Aorta (tissue), 5 donors: ENCODE results near the gene DNAJC22. TPM values are rescaled to one million over a fixed set of nuclear protein-coding genes. Genes with fewer than 3 reads are reported as not detected.
A peak's percentile ranks its signal among the peaks of the same experiment; 100 is the strongest.
"Not testable (repeated sequence)": the region's sequence is repeated elsewhere in the genome, so short reads cannot be mapped to it uniquely, and the experiment has no call there.

Source experiments
- ATAC-seq: fragments of 200-7000 bp; cut with Tn5 transposase; one replicate; pipeline ENCODE4 v1.9.1; 2022; ENCODE audit warnings: moderate library complexity; ENCODE audit not compliant: low FRiP score
- DNase-seq, 2 donors: peaks; one replicate each; pipeline ENCODE4 v3.0.0-alpha.2; 2020
- H3K27ac ChIP-seq, 2 donors: one replicate each; pipeline ENCODE4 v1.5.1; 2013; ENCODE audit warnings: low read length in 2 of 2, mild to moderate bottlenecking in 2 of 2, moderate library complexity in 2 of 2, control low read depth in 1 of 2, inconsistent platforms in 1 of 2, low read depth in 1 of 2
- H3K27me3 ChIP-seq, 2 donors: one replicate each; pipeline ENCODE4 v1.6.1; 2013; ENCODE audit warnings: control low read depth in 1 of 2, low read length in 1 of 2, mild to moderate bottlenecking in 1 of 2, moderate library complexity in 1 of 2; ENCODE audit not compliant: insufficient read depth in 2 of 2, control insufficient read depth in 1 of 2
- H3K36me3 ChIP-seq, 2 donors: one replicate each; pipeline ENCODE4 v1.6.1; 2013; ENCODE audit warnings: control low read depth in 1 of 2, low read length in 1 of 2, mild to moderate bottlenecking in 1 of 2; ENCODE audit not compliant: insufficient read depth in 2 of 2, control insufficient read depth in 1 of 2
- H3K4me1 ChIP-seq, 2 donors: one replicate each; pipeline ENCODE4 v1.6.1; 2013; ENCODE audit warnings: low read length in 2 of 2, control low read depth in 1 of 2, mild to moderate bottlenecking in 1 of 2, moderate library complexity in 1 of 2; ENCODE audit not compliant: insufficient read depth in 2 of 2, control insufficient read depth in 1 of 2
- H3K4me3 ChIP-seq, 2 donors: one replicate each; pipeline ENCODE4 v1.5.1; 2013; ENCODE audit warnings: low read length in 2 of 2, control low read depth in 1 of 2, mild to moderate bottlenecking in 1 of 2
- H3K9me3 ChIP-seq: one replicate; pipeline ENCODE4 v1.6.1; 2013; ENCODE audit warnings: mild to moderate bottlenecking, low read length; ENCODE audit not compliant: control insufficient read depth
- WGBS, 2 donors: extraction: QIAGEN DNeasy Blood & Tissue Kit; methylation state at CpG; one replicate each; pipeline ENCODE4 v1.1.7; 2013; 5-methylcytosine and 5-hydroxymethylcytosine counted together
- intact Hi-C, 2 donors: fragments of 100-400 bp; cut with DNase I; formaldehyde crosslinking; loops; one replicate each; pipeline versions ENCODE4 v1.14.2 to v1.15.0; 2022
- long read RNA-seq, 2 donors: library from polyadenylated mRNA; unstranded; transcript quantifications; one replicate each; pipeline ENCODE4 v2.0.0, GENCODE V29; 2020 to 2021
- polyA plus RNA-seq, 2 donors: library from polyadenylated mRNA; stranded (reverse); fragments of 200-250 nt; gene quantifications; one replicate each; pipeline ENCODE4 v1.2.3, GENCODE V29; 2013
- total RNA-seq, 2 donors: library from RNA; stranded (reverse); fragmentation: NEBNext Ultra II Directional; extraction: Animal tissue kit (Norgen Biotek cat#: 25700); gene quantifications; one replicate each; pipeline ENCODE4 v1.2.1, GENCODE V29; 2021
- donor health status: healthy with polysubstance abuse.
- donor health status: Bipolar disorder and iron deficiency.
- donor health status: DM: no; HTN: no; CAD: no.
- donor health status: DM: no; HTN: no; CAD: no.
- donor health status: DM: yes; HTN: yes; CAD: no.

Gene DNAJC22
- total RNA-seq (under 1 TPM in 1 of 2 donors, not detected in 1; 0.24 TPM), polyA plus RNA-seq (1 to 10 TPM in 1 of 2 donors, under 1 TPM in 1; 0.50 to 1.2 TPM)
- long read RNA-seq, donor 1, partial matches to known transcripts = 2 of 3 reads
- long read RNA-seq, donor 1, other reads (novel, unspliced or antisense) = 1 of 3 reads
- long read RNA-seq, donor 2 = 0 reads

DNA sequence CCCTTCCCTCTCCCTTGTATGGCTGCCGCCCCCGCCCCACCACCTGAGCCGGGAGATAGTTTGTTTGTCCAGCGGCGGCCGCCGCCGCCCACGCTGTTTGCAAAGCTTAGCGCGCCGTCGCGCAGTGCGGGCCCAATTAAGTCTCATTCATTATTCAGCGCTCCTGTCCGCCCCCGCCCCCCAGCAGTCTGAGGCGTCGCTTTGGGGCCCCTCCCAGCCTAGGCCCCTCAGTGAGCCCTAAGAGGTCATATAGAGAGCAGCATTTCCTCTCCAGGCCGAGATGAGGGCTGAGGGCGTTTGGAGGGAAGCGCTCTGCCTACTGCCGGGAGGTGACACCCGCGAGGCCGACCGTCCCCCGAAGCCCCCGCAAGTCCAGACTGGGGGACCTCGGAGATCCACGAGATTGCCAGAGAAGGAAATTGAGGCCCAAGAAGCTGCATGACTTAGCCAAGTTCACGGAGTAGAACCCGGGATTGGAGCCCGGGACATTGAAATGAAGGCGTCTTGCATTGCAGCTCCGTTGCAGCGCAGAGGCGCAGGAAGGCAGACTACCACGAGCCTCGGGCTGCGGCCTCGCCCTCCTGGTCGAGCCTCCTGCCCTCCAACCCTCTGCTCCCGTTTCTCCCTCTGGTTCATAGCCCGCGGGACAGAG, at the start of gene DNAJC22:
Gene DNAJC22 (plus strand): TSS at position 230 of the 652 bp plus-strand sequence. CDS start 1,985 bp downstream, outside the sequence.
- intact Hi-C loops = no loop called here
- Histone ChIP-seq H3K36me3 (no peaks in the 10 kb centered on the region), H3K27me3 (no peaks in the 10 kb centered on the region), H3K27ac (no peak within 1 kb of the TSS), H3K9me3 (no peaks in the 10 kb centered on the region), H3K4me1 (no peaks in the 10 kb centered on the region), H3K4me3 (peak within 1 kb of the TSS in 1 of 2 donors; percentile 4)
- WGBS, 2 donors = 5 to 10% methylated on average over 45 to 47 of the region's 47 CpGs
- ATAC-seq (peak; percentile 17), DNase-seq (no peak)

DNA sequence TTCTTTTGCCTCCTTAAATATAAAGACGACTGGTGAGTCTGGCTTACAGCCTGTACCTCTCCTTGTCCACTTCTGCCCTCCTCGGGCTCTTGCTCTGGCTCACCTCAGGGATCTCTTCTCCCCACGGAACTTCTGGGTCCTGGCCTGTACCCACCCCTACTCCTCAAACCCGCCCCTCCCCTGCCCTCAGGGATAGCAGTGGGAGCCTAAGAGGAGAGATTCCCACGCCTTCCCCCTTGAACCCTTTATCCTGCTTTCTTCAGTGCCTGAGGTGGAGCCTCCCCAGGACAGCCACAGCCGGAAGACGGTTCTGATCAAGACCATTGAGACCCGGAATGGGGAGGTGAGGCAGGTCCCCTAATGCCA, 49.0 kb upstream of the DNAJC22 start:
- Histone ChIP-seq H3K4me1 (no peaks in the 10 kb centered on the region), H3K27ac (no peak overlapping the region), H3K9me3 (no peaks in the 10 kb centered on the region), H3K4me3 (no peak overlapping the region), H3K36me3 (no peaks in the 10 kb centered on the region), H3K27me3 (no peaks in the 10 kb centered on the region)
- no peak for ATAC-seq
- intact Hi-C loops = no loop called here
- WGBS, 2 donors = 35 to 38% methylated on average over 8 of the region's 8 CpGs
- DNase-seq = no peak

- peak in 1 of 2 donors; percentile 71 for DNase-seq
- Histone ChIP-seq H3K36me3 (no peaks in the 10 kb centered on the region), H3K9me3 (no peaks in the 10 kb centered on the region), H3K27ac (no peak overlapping the region), H3K4me1 (no peaks in the 10 kb centered on the region), H3K4me3 (no peak overlapping the region), H3K27me3 (no peaks in the 10 kb centered on the region)
- WGBS, 2 donors = 69 to 71% methylated on average over 6 of the region's 6 CpGs
- intact Hi-C loops = no loop called here
- ATAC-seq = no peak
Measured at GRCh38 chr12:49298160-49298559, 48.5 kb upstream of the DNAJC22 start.

GRCh38 chr12:49301760-49302159, 44.9 kb upstream of the DNAJC22 start:
- Histone ChIP-seq H3K4me3 (no peak overlapping the region), H3K27me3 (no peaks in the 10 kb centered on the region), H3K9me3 (no peaks in the 10 kb centered on the region), H3K27ac (no peak overlapping the region), H3K36me3 (no peaks in the 10 kb centered on the region), H3K4me1 (no peaks in the 10 kb centered on the region)
- ATAC-seq (no peak), DNase-seq (no peak)
- WGBS, 2 donors = 83% methylated on average over 4 of the region's 4 CpGs
- intact Hi-C loops = no loop called here

DNA sequence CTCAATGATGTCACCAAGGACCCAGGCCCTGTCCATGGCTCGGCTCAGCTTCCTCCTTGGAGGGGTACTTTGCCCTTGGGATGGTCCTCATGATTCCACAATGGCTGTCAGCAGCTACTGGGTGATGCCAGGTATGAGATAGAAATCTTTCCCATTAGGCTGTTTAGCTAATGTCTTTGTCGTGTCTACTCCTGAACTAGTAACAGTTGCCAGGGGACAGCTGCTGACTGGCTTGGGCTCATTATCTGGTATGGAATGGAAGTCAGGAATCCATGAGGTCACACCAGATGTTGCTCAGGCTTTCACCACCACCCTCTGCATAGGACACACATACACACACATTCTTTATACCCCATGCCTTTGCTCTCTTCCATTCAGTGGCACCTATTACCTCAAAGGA, 42.5 kb upstream of the DNAJC22 start:
- Histone ChIP-seq H3K4me1 (no peaks in the 10 kb centered on the region), H3K27me3 (no peaks in the 10 kb centered on the region), H3K27ac (no peak overlapping the region), H3K4me3 (no peak overlapping the region), H3K9me3 (no peaks in the 10 kb centered on the region), H3K36me3 (no peaks in the 10 kb centered on the region)
- ATAC-seq = no peak
- WGBS, 2 donors = 77 to 85% methylated on average over 2 of the region's 2 CpGs
- peak in 1 of 2 donors; percentile 5 for DNase-seq
- intact Hi-C loops = no loop called here

DNA sequence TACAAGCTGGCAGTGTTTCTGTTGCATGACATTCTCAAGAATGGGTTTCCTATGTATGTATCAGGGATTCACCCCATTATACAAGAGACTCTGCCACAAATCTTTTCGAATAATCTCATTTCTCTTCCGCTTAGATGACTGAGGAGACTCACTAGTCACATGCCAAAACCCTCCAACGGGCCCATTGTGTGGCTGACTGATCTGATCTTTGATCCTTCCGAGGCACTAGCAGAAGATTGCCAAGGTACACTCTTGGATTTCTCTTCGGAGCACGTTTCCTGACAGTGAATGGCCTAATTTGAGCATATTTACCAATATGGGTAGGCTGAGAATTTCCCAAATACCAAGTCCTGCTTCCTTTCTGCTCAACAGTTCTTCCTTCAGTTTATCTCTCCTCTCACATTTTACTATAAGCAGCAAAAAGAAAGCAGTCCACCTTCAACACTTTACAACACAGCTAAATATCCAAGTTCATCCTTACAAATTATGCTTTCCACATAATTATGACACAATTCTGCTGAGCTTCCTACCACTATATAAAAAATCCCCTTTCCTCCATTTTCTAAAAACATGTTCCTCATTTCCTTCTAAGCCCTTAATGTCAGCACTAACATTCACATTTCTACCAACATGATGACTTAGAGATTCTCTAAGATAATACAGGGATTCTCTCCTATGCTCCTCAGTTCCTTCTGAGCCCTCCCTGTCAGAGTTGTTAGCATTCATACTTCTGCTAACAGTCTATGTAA, 40.8 kb upstream of the DNAJC22 start:
- Histone ChIP-seq H3K4me1 (no peaks in the 10 kb centered on the region), H3K4me3 (no peak overlapping the region), H3K36me3 (no peaks in the 10 kb centered on the region), H3K27ac (no peak overlapping the region), H3K27me3 (no peaks in the 10 kb centered on the region), H3K9me3 (no peaks in the 10 kb centered on the region)
- WGBS, 2 donors = 88 to 89% methylated on average over 6 of the region's 6 CpGs
- DNase-seq = peak in 1 of 2 donors; percentile 8
- no peak for ATAC-seq
- intact Hi-C loops = no loop called here

DNA sequence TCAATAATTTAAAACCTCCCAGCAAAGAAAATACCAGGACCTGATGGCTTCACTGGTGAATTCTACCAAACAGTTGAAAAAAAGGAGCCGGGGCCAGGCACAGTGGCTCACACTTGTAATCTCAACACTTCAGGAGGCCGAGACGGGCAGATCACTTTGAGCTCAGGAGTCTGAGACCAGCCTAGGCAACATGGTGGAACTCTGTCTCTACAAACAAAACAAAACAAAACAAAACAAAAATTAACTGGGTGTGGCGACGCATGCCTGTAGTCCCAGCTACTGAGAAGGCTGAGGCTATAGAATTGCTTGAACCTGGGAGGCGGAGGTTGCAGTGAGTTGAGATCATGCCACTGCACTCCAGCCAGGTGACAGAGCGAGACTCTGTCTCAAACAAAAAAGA, 37.3 kb upstream of the DNAJC22 start:
- no peaks in the 10 kb centered on the region for H3K27me3 ChIP-seq
- DNase-seq = peak in 1 of 2 donors; percentile 23
- H3K9me3 ChIP-seq = no peaks in the 10 kb centered on the region
- 95 to 96% methylated on average over 7 of the region's 7 CpGs for WGBS, 2 donors
- no peak overlapping the region for H3K27ac ChIP-seq
- H3K36me3 ChIP-seq = no peaks in the 10 kb centered on the region
- H3K4me3 ChIP-seq = no peak overlapping the region
- no peak for ATAC-seq
- intact Hi-C loops = no loop called here
- H3K4me1 ChIP-seq = no peaks in the 10 kb centered on the region

- 80 to 84% methylated on average over 2 of the region's 3 CpGs for WGBS, 2 donors
- H3K27ac ChIP-seq, H3K27me3 ChIP-seq, ATAC-seq, intact Hi-C loops, H3K4me3 ChIP-seq, DNase-seq, H3K36me3 ChIP-seq, H3K4me1 ChIP-seq, H3K9me3 ChIP-seq: not testable (repeated sequence)
Measured at GRCh38 chr12:49310451-49311000, 36.2 kb upstream of the DNAJC22 start.
